NCI-H82 treated with DMSO at 0.1 percent for 48 hours (cell line): Measurements from ENCODE around the gene NDUFS3.
"Not testable (repeated sequence)": the region's sequence is repeated elsewhere in the genome, so short reads cannot be mapped to it uniquely, and the experiment has no call there.

Experiments used
- DNase-seq: peaks from one replicate; lab custom pipeline; 2025; ENCODE audit not compliant: unreplicated experiment; lab: John Stamatoyannopoulos, UW

Gene NDUFS3

GRCh38 chr11:47558695-47559094 is 20.2 kb upstream of the NDUFS3 start:
- no peak for DNase-seq

DNA sequence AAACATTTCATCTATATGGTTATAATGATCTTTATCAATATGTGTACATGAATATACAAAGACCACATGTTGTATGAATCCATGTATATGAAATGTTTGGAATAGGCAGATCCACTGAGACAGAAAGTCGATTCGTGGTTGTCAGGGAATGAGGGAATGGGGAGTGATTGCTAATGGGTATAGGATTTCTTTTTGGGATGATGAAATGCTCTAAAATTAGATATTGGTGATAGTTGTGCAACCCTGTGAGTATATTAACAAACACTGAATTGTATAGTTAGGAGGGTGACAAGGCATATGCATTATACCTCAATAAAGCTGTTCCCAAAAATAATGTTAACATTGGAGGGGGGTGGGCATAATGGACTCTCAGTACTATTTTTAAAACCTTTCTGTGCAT is 18.4 kb upstream of the NDUFS3 start:
- DNase-seq = no peak

DNA sequence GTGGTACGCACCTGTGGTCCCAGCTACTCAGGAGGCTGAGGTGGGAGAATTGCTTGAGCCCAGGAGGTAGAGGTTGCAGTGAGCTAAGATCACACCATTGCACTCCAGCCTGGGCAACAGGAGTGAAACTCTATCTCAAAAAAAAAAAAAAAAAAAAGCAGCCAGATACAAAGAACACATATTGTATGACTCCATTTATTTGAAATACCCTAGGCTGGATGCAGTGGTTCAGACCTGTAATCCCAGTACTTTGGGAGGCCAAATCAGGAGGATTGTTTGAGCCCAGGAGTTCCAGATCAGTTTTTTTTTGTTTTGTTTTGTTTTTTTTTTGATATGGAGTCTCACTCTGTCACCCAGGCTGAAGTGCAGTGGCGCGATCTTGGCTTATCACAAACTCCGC is 16.5 kb upstream of the NDUFS3 start:
- DNase-seq = not testable (repeated sequence)

DNA sequence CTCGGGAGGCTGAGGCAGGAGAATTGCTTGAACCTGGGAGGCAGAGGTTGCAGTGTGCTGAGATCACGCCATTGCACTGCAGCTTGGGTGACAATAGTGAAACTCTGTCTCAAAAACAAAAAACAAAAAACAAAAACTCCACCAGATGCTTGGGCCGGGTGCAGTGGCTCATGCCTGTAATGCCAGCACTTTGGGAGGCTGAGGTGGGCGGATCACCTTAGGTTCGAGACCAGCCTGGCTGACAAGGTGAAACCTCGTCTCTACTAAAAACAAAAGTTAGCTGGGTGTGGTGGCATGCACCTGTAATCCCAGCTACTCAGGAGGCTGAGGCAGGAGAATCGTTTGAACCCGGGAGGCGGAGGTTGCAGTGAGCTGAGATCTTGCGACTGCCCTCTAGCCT is 14.5 kb upstream of the NDUFS3 start:
- not testable (repeated sequence) for DNase-seq

DNA sequence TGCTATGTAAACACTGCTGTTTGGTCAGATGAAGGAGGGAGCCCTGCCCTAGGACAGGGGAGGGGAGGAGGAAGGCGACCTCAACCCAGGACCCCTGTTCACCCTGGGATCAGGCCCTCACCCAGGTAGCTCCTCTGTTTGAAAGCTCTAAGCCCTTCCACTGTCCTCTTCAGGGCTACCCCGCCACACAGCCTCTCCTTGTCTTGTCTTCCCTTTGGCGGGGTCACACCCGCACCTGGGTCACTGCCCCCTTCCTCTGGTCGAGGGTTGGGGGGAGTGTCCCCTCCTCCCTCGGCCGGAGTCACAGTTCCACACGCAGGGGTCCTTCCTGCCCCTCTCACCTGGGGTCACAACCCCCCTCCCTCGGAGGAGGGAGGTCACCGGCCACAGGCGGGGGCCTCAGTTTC is 13.9 kb upstream of the NDUFS3 start:
- DNase-seq = no peak

DNA sequence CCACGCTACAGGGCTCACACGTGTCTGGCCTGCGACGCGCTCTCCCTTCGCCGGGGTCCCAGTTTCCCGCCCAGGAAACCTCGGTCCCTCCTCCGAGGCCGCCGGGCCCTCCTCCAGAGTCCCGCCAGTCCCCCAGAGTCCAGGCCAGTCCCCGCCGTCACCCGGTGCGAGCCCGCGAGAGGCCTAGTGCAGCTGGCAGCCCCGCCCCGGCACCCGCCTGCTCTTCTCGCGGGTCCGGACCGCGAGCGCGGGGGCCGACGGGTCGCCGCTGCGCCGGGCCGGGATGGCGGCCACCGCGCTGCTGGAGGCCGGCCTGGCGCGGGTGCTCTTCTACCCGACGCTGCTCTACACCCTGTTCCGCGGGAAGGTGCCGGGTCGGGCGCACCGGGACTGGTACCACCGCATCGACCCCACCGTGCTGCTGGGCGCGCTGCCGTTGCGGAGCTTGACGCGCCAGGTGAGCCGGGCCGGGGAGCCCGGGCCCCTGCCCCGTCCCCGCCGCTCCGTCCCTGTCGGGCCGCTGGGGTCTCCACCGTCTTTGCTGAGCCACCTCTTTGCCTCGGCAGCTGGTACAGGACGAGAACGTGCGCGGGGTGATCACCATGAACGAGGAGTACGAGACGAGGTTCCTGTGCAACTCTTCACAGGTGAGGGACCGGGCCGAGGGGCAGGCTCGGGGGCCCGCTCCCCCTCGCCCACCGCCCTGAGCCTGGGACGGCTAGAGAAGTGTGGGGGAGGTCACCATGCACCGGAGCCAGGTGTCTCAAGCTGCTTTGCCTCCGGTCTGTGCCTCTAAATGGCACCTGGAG is 13.3 kb upstream of the NDUFS3 start, which contains the start of gene PTPMT1:
Gene PTPMT1, plus strand, starts transcription at position 260 of the 809 bp plus-strand sequence. Its CDS starts 24 bp downstream, at position 284.
- DNase-seq = no peak

GRCh38 chr11:47566149-47566698 is 12.7 kb upstream of the NDUFS3 start:
- no peak for DNase-seq

DNA sequence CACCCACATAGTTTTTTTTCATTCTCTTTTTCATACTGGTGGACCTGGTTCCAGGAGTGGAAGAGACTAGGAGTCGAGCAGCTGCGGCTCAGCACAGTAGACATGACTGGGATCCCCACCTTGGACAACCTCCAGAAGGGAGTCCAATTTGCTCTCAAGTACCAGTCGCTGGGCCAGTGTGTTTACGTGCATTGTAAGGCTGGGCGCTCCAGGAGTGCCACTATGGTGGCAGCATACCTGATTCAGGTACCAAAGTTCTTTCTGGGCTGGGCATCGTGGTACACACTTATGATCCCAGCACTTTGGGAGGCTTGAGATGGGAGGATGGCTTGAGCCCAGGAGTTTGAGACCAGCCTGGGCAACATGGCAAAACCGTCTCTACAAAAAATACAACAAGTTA is 9.2 kb upstream of the NDUFS3 start:
- DNase-seq = no peak

DNA sequence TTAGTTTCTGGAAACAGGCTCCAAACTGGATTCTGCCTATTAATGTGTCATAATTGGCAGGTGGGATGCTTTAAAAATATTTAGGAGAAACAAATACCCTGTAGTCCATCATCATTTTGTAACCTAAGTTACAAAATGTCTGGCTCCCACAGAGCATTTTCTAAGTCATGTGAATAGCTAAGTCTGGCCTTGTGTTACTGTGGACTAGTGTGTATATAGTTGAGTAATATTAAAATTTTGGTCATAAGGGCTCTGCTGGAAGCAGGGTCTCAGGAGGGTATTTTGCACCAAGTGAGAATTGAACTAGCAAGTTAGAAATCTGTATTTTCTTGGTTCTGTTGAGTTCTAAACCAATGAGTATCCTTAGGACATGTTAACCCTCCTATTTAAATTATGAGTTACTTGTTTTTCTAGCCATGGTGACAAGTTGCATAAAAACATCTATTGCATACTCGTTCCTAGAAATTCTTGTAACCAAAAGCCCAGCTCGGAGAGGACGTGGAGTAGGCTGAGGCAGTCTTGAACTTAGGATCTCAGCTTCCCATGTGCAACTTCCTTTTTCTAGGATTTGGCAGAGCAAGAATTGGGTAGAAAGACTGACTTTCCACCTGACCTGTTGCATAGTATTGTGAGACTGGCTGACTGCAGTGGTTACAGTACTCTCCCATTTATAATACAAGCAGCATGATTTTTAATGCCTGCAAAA is 8.1 kb upstream of the NDUFS3 start:
- DNase-seq = no peak

GRCh38 chr11:47571357-47571729 is 7.5 kb upstream of the NDUFS3 start:
- no peak for DNase-seq

DNA sequence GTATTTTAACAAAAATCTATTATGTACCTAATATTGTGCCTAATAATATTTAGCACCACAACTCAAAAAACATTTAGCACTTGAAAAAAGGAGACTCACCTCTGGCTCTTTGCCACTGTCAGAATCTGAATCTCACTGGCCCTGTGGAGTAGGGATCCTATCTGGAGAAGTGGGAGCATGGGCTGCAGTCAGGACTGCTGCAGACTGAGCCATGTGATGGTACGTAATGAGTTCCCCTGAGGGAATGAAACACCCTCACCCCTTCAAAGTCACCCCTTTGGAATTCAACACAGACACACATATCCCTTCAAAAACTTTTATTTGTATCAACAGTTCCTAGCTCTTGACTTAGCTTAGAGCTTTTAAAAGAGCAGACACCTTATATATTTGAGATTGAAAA is 7.0 kb upstream of the NDUFS3 start:
- DNase-seq = no peak

- DNase-seq = no peak
These were observed 6.1 kb upstream of the NDUFS3 start for GRCh38 chr11:47572715-47573255.

DNA sequence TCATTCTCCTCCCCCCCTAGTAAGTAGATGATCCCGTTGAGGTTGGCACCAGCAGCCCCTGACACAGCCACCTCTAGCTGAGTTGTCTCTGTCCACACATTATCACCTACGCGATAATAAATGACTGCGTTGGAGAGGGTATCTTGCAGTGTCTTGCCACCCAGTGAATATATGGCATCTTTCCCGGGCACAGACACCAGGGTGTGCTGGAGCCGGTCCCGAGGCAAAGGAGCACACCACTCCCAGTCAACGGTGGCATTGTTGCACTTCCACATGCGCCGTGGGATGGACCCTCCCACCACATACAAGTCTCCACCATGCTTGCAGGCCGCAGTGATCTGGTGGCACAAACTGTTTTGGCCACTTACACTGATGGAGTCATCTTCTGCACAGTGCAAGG is 5.6 kb upstream of the NDUFS3 start:
- DNase-seq = no peak

DNA sequence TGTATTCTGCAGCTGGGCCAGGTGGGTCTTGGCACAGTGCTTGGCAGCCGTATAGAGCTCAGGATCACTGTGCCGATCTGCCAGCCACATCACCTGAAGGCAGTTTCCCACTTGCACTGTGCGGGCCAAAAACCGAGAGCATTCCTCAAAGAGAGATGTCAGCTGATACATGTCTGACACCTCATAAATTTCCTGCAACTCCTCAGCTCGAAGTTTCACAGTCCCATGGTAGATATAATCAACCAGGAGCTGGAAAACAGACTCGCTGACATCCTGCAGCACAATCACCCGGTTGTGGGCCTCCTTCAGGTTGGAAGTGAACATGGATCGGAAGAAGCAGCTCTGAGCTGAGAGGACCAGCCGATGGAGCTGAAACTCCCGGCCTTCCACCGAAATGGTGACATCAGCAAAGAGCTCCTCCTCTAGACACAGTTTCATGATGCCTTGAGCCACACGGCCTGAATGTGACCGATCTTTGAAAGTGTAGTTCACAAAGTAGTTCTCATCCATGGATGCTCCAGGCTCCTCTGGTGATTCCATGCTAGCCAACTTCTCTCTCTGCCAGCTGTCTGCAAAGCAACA is 1.3 kb upstream of the NDUFS3 start:
- DNase-seq = no peak

DNA sequence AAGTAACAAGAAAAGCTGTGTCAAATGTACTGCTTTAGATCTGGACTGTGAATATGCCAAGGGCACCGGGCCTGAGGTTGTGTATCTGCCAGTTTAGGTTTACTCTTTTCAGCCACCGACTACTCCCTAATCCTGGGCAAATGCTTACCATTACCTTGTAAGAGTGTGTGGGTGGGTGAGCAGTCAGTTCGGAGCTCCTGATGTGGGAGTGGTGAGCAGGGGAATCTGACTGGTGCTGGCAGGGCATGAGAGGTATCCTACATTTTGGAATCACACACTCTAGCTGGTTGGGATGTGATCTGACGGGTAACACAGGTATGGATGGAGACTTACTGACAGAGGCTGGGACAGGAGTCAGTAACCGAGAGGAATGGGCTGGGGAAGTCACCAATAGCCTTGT is 5.0 kb downstream of the NDUFS3 start:
- DNase-seq = no peak

DNA sequence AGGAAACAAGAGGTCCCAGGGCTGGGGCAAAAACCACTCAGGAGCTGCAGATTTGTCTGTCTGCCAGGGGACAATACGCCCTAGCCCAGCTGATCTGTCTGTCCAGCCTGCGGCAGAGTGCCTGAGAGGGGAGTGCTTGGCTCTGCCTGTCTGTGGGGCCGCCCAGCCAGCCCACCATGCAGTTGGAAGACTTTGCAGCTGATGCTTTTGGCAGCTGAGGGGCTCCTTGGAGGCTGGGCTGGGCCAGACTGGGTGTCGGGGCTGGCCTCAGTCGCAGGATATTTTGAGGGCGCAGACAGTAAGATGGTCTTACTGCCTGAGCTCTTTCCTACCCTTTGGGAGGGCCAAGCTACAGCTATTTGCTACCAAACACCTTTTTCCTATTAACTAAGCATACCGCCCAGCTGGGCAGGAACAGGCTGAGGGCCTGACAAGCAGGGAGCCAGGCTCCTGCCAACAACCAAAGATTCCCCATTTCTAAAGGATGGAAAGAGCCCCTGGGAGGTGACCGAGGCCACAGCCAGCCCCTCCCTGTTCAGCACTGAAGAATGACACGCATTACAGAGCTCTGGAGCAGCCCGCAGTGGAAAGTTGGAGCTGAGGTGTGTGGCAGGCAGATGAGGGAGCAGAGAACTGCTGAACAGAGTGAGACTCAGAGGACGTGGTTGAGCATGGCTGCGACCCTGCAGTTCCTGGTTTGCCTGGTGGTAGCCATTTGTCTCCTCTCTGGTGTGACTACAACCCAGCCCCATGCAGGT is 7.4 kb downstream of the NDUFS3 start, which contains the start of gene FAM180B:
Gene FAM180B, plus strand, starts transcription at position 581 of the 758 bp plus-strand sequence. Its CDS starts 91 bp downstream, at position 672.
- no peak for DNase-seq

DNA sequence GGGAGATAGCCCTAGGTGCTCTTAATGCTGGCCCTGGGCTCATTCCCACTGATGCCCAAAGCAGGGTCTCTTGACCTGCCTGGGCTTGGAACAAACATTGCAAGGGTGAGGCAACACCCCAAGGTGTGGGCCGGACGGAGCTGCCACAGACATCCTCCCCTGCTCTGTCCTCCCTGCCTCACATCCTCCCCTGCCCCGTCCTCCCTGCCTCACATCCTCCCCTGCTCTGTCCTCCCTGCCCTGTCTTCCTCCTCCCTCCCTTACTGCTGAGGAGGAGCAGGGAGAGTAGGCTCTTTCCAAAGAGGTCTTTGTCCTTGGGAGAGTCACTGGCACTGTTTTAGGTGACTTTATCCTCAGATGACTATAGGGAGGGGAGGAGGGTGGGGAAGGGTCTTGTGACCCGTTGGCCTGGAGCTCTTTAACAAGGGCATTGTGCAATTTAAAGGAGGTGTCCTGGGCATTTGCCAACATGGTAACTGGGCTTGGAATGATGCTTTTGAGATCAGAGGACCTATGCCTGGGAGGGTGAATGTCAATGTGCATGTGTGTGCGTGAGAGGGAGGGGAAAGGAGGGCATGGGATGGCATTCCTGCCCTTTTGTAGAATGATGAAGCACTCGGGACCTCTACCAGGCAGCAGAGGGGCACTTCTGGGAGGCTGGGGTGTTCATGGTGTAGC is 8.3 kb downstream of the NDUFS3 start:
- DNase-seq = no peak

DNA sequence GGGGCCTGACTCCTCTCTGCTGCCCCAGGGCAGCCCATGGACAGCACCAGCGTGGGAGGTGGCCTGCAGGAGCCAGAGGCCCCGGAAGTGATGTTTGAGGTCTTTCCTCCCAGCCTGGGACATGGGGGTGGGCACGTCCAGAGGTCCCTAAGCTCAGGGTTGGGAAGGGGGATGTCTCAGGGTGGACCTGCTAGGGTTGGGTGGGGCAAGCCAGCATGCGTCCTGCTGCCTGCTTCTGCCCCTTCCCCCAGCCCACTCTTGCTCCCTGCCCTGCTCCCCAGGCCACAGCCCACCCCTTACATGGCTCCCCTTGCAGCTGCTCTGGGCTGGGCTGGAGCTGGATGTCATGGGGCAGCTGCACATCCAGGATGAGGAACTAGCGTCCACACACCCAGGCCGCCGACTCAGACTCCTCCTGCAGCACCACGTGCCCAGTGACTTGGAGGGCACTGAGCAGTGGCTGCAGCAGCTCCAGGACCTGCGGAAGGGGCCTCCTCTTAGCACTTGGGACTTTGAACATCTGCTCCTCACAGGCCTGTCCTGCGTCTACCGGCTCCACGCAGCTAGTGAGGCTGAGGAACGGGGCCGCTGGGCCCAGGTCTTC is 9.0 kb downstream of the NDUFS3 start:
- no peak for DNase-seq

DNA sequence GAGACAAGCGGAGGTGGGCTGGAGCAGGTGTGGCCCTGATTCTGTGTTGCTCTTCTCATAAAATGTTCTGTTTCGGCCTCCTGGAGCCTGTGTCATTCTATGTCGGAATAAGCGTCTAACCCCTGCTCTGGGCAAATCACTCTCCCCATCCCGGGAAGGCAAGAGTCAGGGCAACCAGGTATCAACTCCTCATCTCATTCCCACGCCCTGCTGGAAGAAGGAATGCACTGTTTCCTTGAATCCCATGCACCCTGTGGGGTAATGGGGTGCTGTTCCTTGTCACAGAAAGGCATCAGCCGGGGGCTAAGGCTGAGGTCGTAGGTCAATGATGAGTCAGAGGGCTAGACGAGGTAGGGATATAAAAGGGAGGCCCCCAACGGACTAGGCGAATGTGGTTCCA is 10.2 kb downstream of the NDUFS3 start:
- no peak for DNase-seq

DNA sequence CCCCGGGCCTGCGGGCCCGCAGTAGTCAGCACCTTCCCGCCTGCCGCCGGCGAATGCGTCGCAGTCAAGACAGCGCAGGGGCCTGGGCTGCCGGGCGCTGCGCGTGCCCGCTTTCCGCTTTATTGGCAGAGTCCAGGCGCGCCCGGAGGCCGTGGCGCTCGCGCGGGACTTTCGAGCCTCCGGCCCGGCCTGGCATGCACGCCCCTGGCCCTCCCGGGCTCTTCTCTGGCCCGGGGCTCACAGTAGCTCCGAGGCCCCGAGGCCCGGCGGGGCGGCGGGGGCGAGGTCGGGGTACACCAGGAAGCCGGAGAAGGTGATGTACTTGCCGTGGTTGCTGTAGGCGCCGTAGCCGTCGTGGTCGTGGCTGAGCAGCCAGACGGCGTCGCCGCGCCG is 10.7 kb downstream of the NDUFS3 start:
- DNase-seq = no peak
